SH-SY5Y (cell line): ENCODE results near the gene ACO1.

Source experiments
- GATA2 ChIP-seq: IDR thresholded peaks from 2 replicates; pipeline ENCODE4 v1.6.1; 2011; ENCODE audit warnings: mild to moderate bottlenecking, low read depth, low read length
- GATA3 ChIP-seq: IDR thresholded peaks from 2 replicates; pipeline ENCODE4 v1.6.1; 2011; ENCODE audit warnings: low read depth, mild to moderate bottlenecking, low read length, moderate library complexity

DNA sequence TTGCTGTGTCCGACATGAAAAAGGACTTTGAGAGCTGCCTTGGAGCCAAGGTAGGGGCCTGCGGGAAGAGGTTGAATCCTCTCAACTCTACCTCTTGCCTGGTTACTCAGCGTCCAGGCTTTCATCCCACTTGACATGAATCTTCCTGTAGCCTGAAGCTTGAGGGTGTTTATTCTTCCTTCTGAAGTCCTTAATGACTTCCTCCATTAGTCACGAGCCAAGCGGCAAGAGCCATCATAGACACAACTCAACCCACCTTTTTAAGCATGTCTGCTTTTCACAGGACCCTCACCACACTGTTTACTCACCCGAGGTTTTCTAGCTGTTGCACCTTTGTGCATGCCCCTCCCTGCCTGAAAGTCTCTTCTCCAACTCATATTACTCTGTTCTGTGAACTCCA, 40.2 kb downstream of the ACO1 start:
- TF ChIP-seq GATA2, result no peak
- no peak for TF ChIP-seq GATA3
